Neural progenitor cell (in vitro differentiated cells): Measurements from ENCODE around the gene FAT4. TPM values are rescaled to one million over a fixed set of nuclear protein-coding genes. Genes with fewer than 3 reads are reported as not detected.

Experiments used
- DNase-seq: peaks from one replicate; pipeline ENCODE4 v3.0.0-alpha.2; 2016; ENCODE audit warnings: low spot score
- H2AFZ ChIP-seq: fragments of 200-600 bp; sonication (generic); replicated peaks from 2 replicates; pipeline ENCODE4 v1.6.1; 2016; ENCODE audit warnings: antibody characterized with exemption
- H3F3A ChIP-seq: fragments of 200-600 bp; sonication (generic); 2 replicates; pipeline ENCODE4 v1.6.1; 2016; ENCODE audit warnings: antibody characterized with exemption, low read depth
- H3K27ac ChIP-seq: fragments of 200-600 bp; sonication (generic); 2 replicates; pipeline ENCODE4 v1.5.1; 2016; ENCODE audit warnings: mild to moderate bottlenecking
- H3K27me3 ChIP-seq: fragments of 200-600 bp; sonication (generic); 2 replicates; pipeline ENCODE4 v1.6.1; 2016; ENCODE audit warnings: mild to moderate bottlenecking, moderate library complexity
- H3K36me3 ChIP-seq: fragments of 200-600 bp; sonication (generic); 2 replicates; pipeline ENCODE4 v1.5.1; 2016
- H3K4me1 ChIP-seq: fragments of 200-600 bp; sonication (generic); 2 replicates; pipeline ENCODE4 v1.6.1; 2016; ENCODE audit warnings: mixed run types
- H3K4me2 ChIP-seq: fragments of 200-600 bp; sonication (generic); 2 replicates; pipeline ENCODE4 v1.6.1; 2016
- H3K4me3 ChIP-seq: fragments of 200-600 bp; sonication (generic); 2 replicates; pipeline ENCODE4 v1.5.1; 2016
- H3K79me2 ChIP-seq: fragments of 200-600 bp; sonication (generic); 2 replicates; pipeline ENCODE4 v1.6.1; 2016; ENCODE audit warnings: low read depth
- H3K9ac ChIP-seq: fragments of 200-600 bp; sonication (generic); 2 replicates; pipeline ENCODE4 v1.6.1; 2016
- H3K9me3 ChIP-seq: fragments of 200-600 bp; sonication (generic); 2 replicates; pipeline ENCODE4 v1.5.1; 2016; ENCODE audit warnings: low read depth
- H4K20me1 ChIP-seq: fragments of 200-600 bp; sonication (generic); 2 replicates; pipeline ENCODE4 v1.6.1; 2016; ENCODE audit warnings: low read depth
- H3K27ac Mint-ChIP-seq: 3 replicates; pipeline ENCODE4 v1.8.0; 2021; ENCODE audit warnings: mixed read lengths
- H3K27me3 Mint-ChIP-seq: 2 replicates; pipeline ENCODE4 v1.8.0; 2022; ENCODE audit warnings: low read depth, mild to moderate bottlenecking, inconsistent platforms, moderate library complexity, mixed read lengths; ENCODE audit not compliant: insufficient read depth
- H3K36me3 Mint-ChIP-seq: 3 replicates; pipeline ENCODE4 v1.8.0; 2021; ENCODE audit warnings: mixed read lengths
- H3K4me1 Mint-ChIP-seq: 3 replicates; pipeline ENCODE4 v1.8.0; 2021; ENCODE audit warnings: mixed read lengths
- H3K4me3 Mint-ChIP-seq: 3 replicates; pipeline ENCODE4 v1.8.0; 2021; ENCODE audit warnings: mild to moderate bottlenecking, moderate library complexity, mixed read lengths
- H3K9me3 Mint-ChIP-seq: 3 replicates; pipeline ENCODE4 v1.8.0; 2020; ENCODE audit warnings: mixed read lengths
- CTCF ChIP-seq: fragments of 200-600 bp; sonication (generic); IDR thresholded peaks from 2 replicates; pipeline ENCODE4 v1.5.1; 2017; ENCODE audit warnings: antibody characterized with exemption, mild to moderate bottlenecking
- EZH2 ChIP-seq: fragments of 200-600 bp; sonication (generic); IDR thresholded peaks from 2 replicates; pipeline ENCODE4 v1.6.1; 2017; ENCODE audit warnings: antibody characterized with exemption, mild to moderate bottlenecking, moderate library complexity
- EZH2phosphoT487 ChIP-seq: fragments of 200-600 bp; sonication (generic); IDR thresholded peaks from 2 replicates; pipeline ENCODE4 v1.6.1; 2017; ENCODE audit warnings: antibody characterized with exemption
- total RNA-seq: library from RNA; depleted of rRNA; stranded (reverse); fragments of >200 nt; gene quantifications from 2 replicates; pipeline ENCODE4 v1.2.3, GENCODE V29; 2015; ENCODE audit warnings: low replicate concordance

Gene FAT4
- total RNA-seq, 1 donor from 2014 or later = 8.5 TPM

- Histone ChIP-seq H3K4me3 (peak overlapping the region; percentile 3), H3K4me1 (peaks cover 18% of the 10 kb centered on the region), H4K20me1 (peaks cover 2% of the 10 kb centered on the region), H3K4me2 (peak overlapping the region; percentile 19), H3K9me3 (no peaks in the 10 kb centered on the region), H3K36me3 (no peaks in the 10 kb centered on the region), H3K27ac (no peak overlapping the region), H2AFZ (no peak overlapping the region), H3K79me2 (peaks cover 97% of the 10 kb centered on the region), H3K27me3 (no peaks in the 10 kb centered on the region), H3K9ac (no peak overlapping the region), H3F3A (no peaks in the 10 kb centered on the region)
- Mint-ChIP-seq H3K27ac (no peak overlapping the region), H3K9me3 (peaks cover 2% of the 10 kb centered on the region), H3K4me3 (peak overlapping the region; percentile 46), H3K27me3 (no peaks in the 10 kb centered on the region), H3K4me1 (peaks cover 46% of the 10 kb centered on the region), H3K36me3 (peaks cover 31% of the 10 kb centered on the region)
- no peak for TF ChIP-seq EZH2phosphoT487
- no peak for TF ChIP-seq CTCF
- no peak for TF ChIP-seq EZH2
- DNase-seq = peak; percentile 18
Observed at GRCh38 chr4:125323654-125324053, 8.9 kb downstream of the FAT4 start.

- H3K4me3 Mint-ChIP-seq = no peak overlapping the region
- Histone ChIP-seq H3K27ac (no peak overlapping the region), H3K9ac (no peak overlapping the region), H3K4me3 (no peak overlapping the region), H3K79me2 (peaks cover 85% of the 10 kb centered on the region), H4K20me1 (peaks cover 2% of the 10 kb centered on the region), H3K9me3 (no peaks in the 10 kb centered on the region), H3K27me3 (no peaks in the 10 kb centered on the region), H3K36me3 (no peaks in the 10 kb centered on the region), H3F3A (no peaks in the 10 kb centered on the region), H3K4me2 (no peak overlapping the region), H2AFZ (no peak overlapping the region), H3K4me1 (peaks cover 18% of the 10 kb centered on the region)
- no peaks in the 10 kb centered on the region for H3K27me3 Mint-ChIP-seq
- DNase-seq = no peak
- TF ChIP-seq EZH2phosphoT487 (no peak), EZH2 (no peak), CTCF (no peak)
- H3K4me1 Mint-ChIP-seq = peaks cover 36% of the 10 kb centered on the region
- H3K9me3 Mint-ChIP-seq = peaks cover 2% of the 10 kb centered on the region
- H3K27ac Mint-ChIP-seq = no peak overlapping the region
- H3K36me3 Mint-ChIP-seq = peaks cover 14% of the 10 kb centered on the region
Observed at GRCh38 chr4:125325733-125326132, 11.0 kb downstream of the FAT4 start.

GRCh38 chr4:125331116-125331515 lies 16.4 kb downstream of the FAT4 start:
- Histone ChIP-seq H3K27ac (no peak overlapping the region), H3K4me3 (no peak overlapping the region), H2AFZ (no peak overlapping the region), H3K9ac (no peak overlapping the region), H3K4me2 (no peak overlapping the region), H3K27me3 (no peaks in the 10 kb centered on the region), H3K36me3 (no peaks in the 10 kb centered on the region), H3K9me3 (no peaks in the 10 kb centered on the region), H3F3A (no peaks in the 10 kb centered on the region), H3K79me2 (peaks cover 73% of the 10 kb centered on the region), H3K4me1 (peaks cover 25% of the 10 kb centered on the region), H4K20me1 (no peaks in the 10 kb centered on the region)
- H3K36me3 Mint-ChIP-seq = peaks cover 7% of the 10 kb centered on the region
- DNase-seq = no peak
- H3K27ac Mint-ChIP-seq = no peak overlapping the region
- H3K4me3 Mint-ChIP-seq = no peak overlapping the region
- peaks cover 3% of the 10 kb centered on the region for H3K4me1 Mint-ChIP-seq
- peaks cover 2% of the 10 kb centered on the region for H3K9me3 Mint-ChIP-seq
- no peaks in the 10 kb centered on the region for H3K27me3 Mint-ChIP-seq
- TF ChIP-seq EZH2phosphoT487 = no peak
- no peak for TF ChIP-seq EZH2
- no peak for TF ChIP-seq CTCF
